ENCODE measurements around the gene CEL.
"Not testable (repeated sequence)": the region's sequence is repeated elsewhere in the genome, so short reads cannot be mapped to it uniquely, and the experiment has no call there.

Gene CEL

DNA sequence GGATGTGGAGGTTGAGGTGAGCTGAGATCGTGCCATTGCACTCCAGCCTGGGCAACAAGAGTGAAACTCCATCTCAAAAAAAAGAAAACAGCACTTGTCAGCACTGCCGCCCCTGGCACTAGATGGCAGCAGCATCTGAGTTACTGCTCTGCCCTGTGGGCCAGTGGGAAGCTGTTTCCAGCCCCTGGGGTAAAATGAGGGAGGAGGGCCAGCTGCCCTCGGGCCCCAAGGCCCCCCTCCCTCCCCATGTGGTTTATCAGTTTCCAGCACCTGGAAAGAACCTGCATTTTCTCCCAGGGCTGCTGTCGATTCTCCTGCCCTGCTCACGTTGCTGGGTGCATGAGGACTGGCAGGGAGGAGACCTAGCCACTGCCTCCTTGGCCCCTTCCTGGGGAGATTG, 13.2 kb upstream of the CEL start:
- no peak for FAIRE-seq

DNA sequence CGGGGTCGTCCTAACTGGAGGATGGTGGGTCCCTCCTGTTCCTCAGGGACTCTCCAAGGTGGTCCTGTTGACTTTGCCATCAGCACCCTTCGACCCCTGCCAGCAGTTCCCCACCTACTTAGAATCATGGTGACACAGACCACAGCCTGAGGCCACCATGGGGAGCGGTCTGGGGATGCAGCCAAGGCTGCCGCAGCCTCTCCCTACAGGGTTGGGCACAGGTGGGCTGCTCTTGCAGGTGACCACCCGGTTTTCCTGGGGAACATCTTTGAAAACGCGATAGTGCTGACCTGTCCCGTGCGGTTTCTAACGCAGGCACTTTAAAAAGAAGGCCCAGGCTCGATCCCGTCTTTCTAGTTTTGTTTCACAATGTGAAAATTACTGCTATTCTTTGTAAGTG, 12.7 kb upstream of the CEL start:
- no peak for FAIRE-seq

GRCh38 chr9:133050142-133050541, 11.6 kb upstream of the CEL start:
- FAIRE-seq: no peak

DNA sequence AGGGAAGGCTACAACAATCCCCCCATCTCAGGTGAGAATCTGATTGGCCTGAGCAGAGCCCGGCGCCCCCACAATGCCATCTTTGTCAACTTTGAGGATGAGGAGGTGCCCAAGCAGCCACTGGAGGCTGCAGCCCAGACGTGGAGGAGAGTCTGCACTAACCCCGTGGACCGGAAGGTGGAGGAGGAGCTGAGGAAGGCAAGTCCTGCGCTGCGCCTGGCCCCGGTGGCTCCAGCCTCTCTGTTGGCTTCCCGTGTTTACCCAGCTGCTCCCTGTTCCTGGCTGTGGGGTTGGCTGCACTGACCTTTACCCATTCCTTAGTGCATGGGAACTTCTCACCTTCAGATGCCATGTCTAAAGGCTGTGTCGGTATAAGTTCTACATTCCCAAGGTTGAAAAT, 11.0 kb upstream of the CEL start:
- FAIRE-seq: no peak

- FAIRE-seq: no peak
Measured at GRCh38 chr9:133051281-133051900, 10.4 kb upstream of the CEL start.

GRCh38 chr9:133051966-133052539, 9.7 kb upstream of the CEL start:
- FAIRE-seq: no peak

GRCh38 chr9:133054194-133054890, 7.4 kb upstream of the CEL start:
- no peak for FAIRE-seq

GRCh38 chr9:133054966-133055365, 6.8 kb upstream of the CEL start:
- FAIRE-seq: no peak

DNA sequence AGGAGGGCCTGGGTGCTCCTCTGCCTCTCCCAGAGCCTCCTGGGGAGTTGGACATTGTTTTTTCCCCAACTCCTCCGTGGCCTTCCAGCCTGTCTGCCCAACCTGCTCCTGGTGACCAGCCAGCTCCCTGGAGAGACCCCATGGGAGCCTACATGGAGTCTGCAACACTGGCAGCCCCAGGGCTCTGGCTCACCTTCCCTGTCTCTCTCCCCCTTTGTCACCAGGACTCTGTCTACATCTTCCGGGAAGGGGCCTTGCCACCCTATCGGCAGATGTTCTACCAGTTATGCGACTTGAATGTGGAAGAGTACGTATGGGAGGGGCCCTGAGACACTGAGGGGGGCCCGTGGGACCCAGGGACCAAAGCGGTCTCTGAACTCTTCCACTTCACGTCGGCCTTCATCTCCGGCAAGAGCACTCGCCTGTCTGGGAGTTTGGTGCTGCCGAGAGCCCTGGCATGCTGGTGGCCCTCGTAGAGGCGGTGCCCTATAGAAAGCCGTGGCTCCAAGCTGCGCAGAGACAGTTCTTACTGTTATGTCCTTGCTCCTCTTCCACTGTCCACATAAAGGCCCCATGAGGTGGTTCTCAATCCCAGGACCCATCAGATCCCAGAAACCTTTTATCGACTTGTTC, 5.9 kb upstream of the CEL start:
- FAIRE-seq: no peak

GRCh38 chr9:133056533-133056932, 5.2 kb upstream of the CEL start:
- no peak for FAIRE-seq

DNA sequence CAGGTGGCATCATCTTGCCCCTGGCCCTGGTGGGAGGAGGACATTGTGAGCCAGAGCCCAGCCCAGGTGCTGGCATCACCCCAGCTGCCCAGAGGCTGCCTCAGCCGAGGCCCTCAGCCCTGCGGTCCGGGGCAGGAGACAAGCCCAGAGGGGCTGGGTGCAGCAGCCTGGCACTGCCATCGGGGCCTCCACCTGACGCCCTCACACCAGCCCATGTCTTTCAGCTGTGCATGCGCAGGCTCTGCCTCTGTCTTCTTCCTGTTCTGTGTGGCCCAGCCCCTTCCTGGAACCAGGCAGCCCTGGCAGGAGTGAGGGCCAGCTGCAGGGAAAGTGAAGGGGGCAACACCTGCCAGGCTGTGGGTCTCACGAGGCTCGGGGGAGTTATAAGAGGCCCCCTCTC, 4.8 kb upstream of the CEL start:
- FAIRE-seq: no peak

DNA sequence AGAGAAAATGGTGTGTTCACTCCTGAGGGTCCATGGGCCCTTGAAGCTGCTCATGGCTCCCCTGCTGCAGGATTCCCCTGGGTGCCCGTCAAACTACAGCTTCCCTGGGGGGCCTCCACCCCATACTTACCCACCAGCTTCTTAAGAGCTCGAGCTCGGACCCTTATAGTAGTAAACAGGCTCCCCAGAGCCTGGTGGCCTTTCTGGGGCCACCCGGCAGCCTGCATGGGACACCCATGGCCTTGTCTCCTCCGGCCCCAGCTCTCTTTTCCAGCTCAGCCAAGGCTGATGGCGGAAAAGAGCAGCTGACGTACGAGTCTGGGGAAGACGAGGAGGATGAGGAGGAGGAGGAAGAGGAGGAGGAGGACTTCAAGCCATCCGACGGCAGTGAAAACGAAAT, 4.2 kb upstream of the CEL start:
- FAIRE-seq: no peak

DNA sequence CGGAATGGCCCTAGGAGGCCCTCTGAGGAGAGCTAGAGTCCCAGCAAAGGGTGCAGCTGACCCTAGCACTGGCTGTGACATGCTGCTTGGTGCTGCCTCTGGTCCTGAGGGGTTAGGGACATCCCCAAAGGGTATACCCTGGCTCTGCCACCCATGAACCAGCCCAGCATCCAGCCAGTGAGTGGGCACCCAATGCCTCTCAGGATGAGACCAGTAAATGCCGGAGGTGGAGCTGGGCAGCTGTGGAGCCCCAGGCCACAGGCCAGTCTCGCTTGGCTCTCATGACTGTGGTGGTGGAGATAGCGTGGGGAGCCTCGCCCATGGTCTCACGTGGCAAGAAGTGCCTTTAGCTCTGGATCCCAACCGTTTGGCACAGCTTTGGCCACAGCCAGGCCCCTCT, 3.7 kb upstream of the CEL start:
- FAIRE-seq: no peak

- FAIRE-seq: no peak
Measured at GRCh38 chr9:133058550-133059320, 3.0 kb upstream of the CEL start.

DNA sequence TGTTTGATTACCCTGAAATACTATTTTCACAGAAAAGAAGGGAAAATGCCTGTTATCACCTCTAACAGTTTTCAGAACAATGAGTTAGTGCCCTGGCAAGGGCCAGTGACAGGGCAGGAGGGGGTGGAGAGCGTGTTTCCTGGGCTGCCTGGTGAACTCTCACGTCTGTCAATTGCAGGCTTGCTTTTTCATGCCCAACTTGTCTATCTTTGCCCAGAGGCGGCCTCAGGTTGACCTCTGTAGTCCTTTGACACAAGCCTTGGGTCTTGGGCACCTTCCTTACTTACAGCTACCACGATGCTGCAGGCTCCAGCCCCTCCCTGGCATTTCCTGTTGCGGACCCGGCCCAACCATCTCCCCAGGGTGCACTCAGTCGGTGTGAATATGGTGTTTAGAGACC, 2.2 kb upstream of the CEL start:
- FAIRE-seq: no peak

DNA sequence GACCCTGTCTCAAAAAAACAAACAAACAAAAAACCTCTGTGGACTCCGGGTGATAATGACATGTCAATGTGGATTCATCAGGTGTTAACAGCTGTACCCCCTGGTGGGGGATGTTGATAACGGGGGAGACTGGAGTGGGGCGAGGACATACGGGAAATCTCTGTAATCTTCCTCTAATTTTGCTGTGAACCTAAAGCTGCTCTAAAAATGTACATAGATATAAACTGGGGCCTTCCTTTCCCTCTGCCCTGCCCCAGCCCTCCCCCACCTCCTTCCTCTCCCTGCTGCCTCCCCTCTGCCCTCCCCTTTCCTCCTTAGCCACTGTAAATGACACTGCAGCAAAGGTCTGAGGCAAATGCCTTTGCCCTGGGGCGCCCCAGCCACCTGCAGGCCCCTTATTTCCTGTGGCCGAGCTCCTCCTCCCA, 1.4 kb upstream of the CEL start:
- no peak for FAIRE-seq

DNA sequence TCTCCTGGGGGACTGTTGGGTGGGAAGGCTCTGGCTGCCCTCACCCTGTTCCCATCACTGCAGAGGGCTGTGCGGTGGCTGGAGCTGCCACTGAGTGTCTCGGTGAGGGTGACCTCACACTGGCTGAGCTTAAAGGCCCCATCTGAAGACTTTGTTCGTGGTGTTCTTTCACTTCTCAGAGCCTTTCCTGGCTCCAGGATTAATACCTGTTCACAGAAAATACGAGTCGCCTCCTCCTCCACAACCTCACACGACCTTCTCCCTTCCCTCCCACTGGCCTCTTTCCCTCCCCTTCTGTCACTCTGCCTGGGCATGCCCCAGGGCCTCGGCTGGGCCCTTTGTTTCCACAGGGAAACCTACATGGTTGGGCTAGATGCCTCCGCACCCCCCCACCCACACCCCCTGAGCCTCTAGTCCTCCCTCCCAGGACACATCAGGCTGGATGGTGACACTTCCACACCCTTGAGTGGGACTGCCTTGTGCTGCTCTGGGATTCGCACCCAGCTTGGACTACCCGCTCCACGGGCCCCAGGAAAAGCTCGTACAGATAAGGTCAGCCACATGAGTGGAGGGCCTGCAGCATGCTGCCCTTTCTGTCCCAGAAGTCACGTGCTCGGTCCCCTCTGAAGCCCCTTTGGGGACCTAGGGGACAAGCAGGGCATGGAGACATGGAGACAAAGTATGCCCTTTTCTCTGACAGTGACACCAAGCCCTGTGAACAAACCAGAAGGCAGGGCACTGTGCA, 590 bp upstream of the CEL start:
- FAIRE-seq: not testable (repeated sequence)

DNA sequence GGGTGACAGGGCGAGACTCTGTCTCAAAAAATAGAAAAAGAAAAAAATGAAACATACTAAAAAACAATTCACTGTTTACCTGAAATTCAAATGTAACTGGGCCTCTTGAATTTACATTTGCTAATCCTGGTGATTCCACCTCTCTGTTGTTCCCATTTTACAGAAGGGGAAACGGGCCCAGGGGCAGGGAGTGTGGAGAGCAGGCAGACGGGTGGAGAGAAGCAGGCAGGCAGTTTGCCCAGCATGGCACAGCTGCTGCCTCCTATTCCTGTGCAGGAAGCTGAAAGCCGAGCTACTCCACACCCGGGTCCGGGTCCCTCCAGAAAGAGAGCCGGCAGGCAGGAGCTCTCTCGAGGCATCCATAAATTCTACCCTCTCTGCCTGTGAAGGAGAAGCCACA, 788 bp downstream of the CEL start:
- not testable (repeated sequence) for FAIRE-seq

DNA sequence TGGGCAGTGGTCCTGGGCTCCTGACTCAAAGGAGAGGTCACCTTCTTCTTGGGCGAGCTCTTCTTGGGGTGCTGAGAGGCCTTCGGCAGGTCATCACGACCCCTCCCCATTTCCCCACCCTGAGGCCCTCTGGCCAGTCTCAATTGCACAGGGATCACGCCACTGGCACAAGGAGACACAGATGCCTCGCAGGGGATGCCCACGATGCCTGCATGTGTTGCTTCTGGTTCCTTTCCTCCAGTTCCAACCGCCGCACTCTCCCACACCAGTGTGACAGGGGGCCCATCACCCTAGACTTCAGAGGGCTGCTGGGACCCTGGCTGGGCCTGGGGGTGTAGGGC, 1.3 kb downstream of the CEL start:
- no peak for FAIRE-seq

DNA sequence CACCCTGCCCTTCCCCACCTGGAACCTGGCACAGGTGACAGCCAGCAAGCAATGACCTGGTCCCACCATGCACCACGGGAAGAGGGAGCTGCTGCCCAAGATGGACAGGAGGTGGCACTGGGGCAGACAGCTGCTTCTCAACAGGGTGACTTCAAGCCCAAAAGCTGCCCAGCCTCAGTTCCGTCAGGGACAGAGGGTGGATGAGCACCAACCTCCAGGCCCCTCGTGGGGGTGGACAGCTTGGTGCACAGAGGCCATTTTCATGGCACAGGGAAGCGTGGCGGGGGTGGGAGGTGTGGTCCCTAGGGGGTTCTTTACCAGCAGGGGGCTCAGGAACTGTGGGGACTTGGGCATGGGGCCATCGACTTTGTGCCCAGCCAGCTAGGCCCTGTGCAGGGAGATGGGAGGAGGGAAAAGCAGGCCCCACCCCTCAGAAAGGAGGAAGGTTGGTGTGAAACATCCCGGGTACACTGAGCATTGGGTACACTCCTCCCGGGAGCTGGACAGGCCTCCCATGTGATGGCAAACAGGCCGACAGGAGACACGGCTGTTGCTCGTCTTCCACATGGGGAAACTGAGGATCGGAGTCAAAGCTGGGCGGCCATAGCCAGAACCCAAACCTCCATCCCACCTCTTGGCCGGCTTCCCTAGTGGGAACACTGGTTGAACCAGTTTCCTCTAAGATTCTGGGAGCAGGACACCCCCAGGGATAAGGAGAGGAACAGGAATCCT, 1.9 kb downstream of the CEL start:
- no peak for FAIRE-seq

DNA sequence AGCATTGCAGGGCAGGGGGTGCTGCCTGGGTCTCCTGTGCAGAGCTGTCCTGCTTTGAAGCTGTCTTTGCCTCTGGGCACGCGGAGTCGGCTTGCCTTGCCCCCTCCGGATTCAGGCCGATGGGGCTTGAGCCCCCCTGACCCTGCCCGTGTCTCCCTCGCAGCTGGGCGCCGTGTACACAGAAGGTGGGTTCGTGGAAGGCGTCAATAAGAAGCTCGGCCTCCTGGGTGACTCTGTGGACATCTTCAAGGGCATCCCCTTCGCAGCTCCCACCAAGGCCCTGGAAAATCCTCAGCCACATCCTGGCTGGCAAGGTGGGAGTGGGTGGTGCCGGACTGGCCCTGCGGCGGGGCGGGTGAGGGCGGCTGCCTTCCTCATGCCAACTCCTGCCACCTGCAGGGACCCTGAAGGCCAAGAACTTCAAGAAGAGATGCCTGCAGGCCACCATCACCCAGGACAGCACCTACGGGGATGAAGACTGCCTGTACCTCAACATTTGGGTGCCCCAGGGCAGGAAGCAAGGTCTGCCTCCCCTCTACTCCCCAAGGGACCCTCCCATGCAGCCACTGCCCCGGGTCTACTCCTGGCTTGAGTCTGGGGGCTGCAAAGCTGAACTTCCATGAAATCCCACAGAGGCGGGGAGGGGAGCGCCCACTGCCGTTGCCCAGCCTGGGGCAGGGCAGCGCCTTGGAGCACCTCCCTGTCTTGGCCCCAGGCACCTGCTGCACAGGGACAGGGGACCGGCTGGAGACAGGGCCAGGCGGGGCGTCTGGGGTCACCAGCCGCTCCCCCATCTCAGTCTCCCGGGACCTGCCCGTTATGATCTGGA, 2.7 kb downstream of the CEL start:
- no peak for FAIRE-seq
